ENCODE data around the gene ANK3.

ANK3 gene

DNA sequence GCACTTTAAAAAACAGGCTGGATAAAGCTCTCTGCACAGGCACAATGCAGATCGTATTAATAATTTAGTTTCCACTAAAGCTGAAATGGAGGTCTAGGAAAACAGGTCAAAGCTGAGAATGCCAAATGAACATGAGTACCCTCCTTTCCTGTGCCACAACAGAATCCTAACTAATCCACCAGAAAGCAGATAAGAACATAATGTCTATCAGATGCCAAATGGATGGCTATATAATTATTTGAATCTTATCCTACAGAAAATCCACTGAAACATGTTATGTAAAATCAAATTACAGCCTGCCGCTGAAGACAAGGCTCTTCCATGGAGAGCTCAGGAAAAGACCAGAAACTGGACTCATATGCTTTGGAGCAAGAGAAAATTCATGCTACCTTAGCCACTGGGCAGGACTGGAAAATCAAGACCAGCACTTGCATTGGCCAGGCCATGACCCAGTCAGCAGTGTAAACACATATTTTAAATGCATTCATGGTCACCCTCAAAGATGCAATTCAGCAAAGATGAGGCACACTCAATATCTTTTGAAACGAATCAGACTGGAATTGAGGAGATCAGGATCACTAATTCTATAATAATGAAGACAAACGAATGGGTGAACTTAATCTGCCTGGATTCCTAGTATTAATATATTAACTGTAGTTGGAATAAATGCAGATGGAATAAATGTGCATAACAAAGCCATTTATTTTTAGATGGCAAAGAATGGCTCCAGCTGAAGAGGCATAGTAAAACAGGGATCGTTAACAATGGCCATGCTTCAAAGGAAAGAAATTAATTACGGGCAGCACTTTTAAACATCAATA lies 13.2 kb downstream of the ANK3 start:
- no peak for DNase-seq

DNA sequence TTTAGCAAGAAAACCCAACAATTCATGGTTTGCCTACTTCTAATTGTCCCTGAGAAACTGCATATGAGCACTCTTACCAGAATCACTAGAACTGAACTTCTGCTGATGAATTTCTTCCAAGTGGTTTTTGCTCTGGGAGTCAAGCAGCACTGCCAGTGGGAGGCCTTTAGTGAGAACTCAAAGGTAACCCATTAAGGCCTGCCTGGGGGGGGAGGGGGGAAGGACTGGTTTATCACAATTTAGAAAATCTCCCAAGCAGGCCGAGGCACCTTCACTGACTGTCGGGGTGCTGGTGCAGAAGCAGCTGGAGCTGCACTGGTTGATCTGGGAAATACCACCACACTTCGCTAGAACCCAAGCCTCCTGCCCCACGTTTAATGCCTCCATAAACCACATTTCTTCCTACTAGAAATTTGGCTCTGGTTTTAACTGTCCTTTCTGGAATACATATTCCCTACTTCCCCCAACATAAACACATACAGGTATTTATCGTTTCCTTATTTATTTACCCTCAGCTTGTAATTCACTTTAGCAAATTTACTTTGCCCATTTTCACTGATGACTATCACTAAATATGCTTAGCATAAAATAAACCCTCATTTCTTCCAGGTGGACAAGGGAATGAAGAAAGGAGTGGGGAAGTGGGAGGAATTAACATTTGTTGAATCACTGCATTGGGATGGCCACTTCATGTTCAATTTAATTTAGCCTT lies 14.2 kb downstream of the ANK3 start:
- no peak for DNase-seq

GRCh38 chr10:60374836-60375235 lies 14.8 kb downstream of the ANK3 start:
- no peak for DNase-seq

GRCh38 chr10:60372436-60372835 lies 17.2 kb downstream of the ANK3 start:
- no peak for DNase-seq

GRCh38 chr10:60369547-60369930 lies 20.1 kb downstream of the ANK3 start:
- no peak for DNase-seq

DNA sequence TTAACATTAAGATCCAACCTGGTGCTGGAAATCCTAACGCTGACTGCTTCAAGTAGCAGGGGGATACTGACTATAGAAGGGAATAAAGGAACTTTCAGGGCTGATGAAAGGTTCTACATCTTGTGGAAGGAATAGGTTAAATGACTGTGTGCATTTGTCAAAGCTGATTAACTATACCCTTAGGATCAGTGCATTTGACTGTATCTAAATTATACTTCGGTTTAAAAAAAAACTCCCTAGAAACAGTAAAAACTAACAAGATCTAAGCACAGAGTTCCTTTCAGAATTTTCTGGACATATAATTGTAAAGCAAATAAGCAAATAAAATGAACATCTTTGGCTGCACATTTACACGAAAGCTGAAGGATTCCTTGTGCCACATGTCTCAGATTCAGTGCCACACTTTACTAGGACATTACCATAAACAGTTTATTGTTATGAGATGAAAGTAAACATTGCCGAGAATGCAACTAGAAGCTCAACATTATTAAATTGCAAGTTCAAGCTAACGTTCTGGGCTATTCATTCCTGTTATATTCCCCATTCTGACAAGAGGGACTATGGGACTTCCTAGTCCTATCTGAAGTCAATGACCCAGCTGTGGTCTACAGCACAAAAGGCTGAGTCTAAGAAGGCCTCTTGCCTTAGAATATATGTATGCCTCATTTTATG lies 20.7 kb downstream of the ANK3 start:
- DNase-seq, result no peak

DNA sequence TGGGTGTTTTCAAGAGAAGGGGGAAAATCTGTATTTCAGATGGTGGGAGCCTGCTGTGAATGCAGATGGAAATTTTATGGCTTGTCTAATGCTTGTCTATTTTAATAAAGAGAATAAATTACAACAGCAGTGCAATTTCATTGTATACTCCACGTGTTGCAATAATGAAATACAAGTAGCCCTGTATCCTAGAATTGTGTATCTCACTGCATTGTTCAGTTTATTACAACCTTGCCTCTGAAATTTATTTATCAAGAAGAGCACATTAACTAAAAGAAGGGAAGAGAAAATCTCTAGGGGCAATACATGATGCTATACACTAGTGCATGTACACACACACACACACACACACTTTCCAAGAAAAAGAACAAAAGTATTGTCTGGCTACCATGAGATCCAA lies 21.8 kb downstream of the ANK3 start:
- DNase-seq, result no peak

DNA sequence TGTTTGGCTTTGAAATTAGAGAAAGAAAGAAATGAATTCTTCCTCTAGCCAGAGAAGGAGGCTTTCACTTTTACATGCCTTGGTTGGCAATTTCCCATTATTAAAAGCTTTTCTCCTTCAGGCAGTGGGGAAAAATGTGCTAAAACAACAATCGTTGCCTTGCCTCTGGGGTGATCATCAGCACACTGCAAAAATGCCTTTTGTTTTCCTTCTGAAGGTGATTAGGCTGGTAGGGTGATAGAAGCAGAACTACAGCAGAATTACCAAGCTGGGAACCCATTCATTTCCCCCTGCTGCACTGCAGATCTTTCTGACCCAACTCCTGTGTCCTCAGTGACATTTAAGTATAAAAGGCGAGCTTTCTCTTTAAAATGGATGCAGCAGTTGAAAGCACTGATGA lies 22.2 kb downstream of the ANK3 start:
- no peak for DNase-seq

DNA sequence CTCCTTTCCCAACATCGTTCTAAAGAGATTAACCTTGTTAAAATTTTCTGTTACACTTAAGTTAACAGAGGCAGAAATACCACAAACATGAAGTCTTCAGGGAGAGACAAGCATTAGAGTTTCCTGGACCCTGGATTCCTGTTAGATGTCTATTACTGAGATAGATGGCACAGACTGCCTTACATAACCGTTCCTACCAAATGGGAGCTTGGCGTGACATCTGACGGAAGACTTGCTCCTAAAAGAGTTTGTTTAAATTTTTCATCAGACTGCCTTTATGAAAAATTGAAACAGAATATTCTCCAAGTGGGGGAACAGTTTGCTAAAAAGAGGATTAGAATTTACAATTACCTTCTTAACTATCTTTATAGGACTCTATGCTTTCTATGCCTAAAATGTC lies 22.7 kb downstream of the ANK3 start:
- DNase-seq, result no peak

DNA sequence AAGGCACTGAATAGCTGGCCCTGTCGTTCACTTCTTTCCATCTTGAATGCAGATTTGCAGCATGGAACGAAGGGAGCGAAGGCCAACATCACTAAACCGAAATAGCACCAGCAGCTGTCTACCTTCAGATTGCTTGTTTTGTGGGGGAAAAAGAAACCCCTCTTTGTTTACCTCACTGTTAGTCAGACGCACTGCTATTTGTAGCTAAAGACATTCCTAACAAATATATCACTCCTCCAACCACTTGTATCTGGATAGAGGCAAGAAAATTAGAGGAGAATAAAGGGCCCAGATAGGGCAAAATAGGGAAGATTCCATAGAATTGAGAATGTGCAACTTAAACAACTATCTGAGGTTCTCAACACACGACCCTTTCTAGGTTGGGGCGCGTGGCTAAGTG lies 26.5 kb downstream of the ANK3 start:
- DNase-seq, result no peak

DNA sequence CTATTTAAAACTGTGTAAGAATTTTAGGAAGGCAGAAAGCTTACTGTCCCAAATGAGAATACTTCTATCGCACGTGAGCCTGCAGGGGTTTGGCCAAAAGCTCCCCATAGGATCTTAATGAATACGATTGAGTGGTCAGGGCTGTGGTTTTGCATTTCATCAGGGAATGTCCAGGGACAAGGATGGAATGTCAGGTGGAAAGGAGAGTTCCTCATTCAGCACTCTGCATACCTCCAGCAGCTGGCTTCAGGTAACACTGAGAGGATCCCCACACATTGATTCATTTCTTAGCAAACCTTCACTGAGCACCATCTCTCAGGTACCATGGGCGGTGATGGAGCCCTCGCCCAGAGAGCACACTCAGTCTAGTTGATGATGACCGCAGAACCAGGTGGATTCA lies 27.2 kb downstream of the ANK3 start:
- DNase-seq, result no peak

GRCh38 chr10:60359066-60359465 lies 30.6 kb downstream of the ANK3 start:
- no peak for DNase-seq

DNA sequence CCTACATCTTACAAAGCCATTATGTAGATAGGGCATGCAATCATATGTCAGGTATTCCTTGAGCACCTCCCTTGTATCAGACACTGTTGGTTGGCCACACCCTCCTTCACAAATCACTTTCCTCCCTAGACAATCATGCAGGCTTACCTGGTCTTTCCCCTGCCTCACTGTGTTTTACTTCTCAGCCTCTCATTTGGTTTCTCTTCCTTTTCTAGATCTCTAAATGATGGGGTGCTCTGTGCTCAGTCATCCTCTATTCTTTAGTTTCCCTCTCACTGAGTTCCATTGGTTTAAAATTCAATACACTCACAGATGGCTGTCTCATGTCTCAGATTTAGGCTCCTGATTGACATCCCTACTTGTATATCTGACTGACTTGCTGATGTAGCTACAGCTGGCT lies 31.4 kb downstream of the ANK3 start:
- no peak for DNase-seq

GRCh38 chr10:60353519-60354258 lies 36.0 kb downstream of the ANK3 start:
- no peak for DNase-seq

- no peak for DNase-seq
Observed at GRCh38 chr10:60352105-60352504, 37.6 kb downstream of the ANK3 start.

DNA sequence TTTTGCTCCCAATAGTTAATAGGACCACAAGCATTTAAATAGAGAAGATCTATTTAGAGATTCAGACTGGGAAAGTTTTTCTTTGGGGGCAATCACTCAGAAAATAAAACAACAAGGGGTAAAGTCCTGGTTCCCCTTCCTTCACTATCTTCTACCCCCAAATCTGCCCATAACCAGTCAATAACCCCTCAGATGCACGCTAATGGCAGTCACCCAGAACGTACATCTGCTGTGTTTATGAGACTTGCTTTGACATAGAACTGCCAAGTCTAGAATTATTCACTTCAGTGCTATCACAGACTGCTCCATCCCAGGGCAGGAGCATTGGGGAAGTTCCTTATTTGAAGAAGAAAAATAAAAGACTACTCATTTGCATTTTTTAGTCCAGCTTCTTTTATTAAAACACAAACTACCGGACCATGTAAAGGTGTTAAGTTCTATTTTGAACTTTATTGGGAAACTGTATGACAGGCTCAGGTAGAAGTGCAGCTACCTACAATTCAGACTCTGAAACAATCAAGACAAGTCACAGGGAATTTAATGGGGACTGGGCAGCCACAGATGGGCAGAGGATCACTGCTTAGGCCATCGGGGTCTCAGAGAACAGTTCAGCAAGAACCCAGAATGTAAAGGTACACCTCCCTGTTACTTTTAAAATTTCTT lies 38.4 kb downstream of the ANK3 start:
- DNase-seq, result no peak

DNA sequence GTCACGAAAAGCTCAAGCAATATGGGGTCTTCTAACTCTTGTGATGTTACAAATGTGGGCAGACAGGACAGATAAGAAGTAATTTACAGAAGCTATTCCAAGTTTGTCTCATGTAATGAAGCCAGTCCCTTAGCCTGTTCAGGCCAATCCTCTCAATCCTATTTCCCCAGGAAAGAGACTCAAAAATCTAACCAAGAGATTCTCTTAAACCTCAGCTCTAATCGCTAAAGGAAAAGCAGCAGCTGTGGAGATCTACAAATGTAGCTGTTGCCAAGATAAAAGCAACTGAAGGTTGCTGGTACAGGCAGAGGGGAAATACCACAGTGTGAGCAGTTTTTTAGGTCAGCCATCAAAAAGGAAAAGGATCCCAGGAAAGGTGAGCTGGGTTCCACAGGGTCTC lies 39.3 kb downstream of the ANK3 start:
- DNase-seq, result no peak

DNA sequence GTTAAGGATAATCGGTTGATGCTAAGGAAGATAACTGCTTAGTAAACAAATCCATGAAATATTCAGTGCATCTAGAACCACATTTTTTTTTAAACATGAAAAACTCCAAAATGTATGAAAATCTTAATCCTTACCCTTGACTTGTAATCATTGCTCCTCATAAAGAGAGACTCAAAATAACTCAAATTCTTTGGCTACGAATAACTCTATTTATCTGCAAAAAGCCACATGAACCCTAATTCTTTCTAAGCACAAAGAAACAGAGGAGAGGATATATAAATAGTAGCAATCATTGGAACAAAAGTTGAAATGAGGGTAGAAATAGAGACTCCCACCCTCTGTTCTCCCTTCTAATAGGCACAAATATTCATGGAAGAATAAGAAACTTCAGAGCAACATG lies 40.2 kb downstream of the ANK3 start:
- no peak for DNase-seq

DNA sequence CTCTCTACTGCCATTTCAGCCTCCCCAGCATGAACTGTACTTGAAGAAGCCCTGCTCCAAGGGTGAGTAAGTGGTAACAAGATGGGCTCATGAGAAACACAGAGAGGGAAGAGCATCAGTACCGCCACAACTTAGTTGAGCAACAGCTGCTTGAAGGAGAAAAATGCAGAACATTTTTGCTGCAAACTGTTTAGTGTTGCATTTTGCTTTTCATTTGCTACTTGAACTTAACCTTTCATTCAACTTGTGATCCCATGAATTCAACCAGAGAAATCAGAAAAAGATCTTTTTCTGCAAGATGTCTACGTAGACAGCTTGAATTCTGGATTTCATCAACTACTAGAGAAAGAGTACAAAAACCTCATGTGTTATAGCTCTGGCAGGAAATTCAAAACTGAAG lies 40.7 kb downstream of the ANK3 start:
- no peak for DNase-seq

DNA sequence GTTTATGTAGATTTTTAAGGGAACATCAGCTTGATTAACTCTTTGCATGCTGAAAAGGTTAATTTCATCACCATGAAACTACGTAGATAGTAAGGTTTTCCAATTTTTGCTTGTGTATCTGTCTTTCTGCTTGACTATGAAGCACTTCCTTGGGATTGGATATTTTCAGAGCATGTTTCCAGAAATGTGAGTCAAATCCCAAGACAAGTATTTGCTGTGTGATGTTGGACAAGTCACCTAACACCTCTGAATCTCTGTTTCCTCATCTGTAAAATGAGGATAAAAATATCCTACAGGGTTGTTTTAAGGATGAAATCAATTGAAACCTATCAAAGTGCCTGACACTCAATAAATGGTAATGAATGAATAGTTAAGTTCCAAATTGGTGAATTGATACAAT lies 42.4 kb downstream of the ANK3 start:
- DNase-seq, result no peak

GRCh38 chr10:60346661-60347060 lies 43.0 kb downstream of the ANK3 start:
- no peak for DNase-seq

DNA sequence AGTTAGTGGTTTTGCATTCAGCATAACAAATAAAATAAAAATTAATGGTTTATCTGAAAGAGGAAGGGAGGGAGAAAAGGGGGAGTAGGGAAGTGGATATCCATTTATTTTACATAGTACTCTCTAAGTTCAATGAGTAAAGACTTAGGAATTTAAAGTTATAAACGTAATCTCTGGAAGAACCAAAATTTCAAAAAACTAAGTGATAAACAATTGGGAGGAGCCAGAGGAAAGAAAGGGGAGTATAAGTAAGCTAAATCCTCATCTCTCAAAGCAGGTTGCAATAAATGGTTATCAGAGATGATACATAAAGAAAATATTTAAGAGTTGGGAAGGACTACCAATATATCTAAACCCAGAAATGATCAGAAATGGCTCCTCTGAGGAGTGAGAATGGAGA lies 46.4 kb downstream of the ANK3 start:
- no peak for DNase-seq

DNA sequence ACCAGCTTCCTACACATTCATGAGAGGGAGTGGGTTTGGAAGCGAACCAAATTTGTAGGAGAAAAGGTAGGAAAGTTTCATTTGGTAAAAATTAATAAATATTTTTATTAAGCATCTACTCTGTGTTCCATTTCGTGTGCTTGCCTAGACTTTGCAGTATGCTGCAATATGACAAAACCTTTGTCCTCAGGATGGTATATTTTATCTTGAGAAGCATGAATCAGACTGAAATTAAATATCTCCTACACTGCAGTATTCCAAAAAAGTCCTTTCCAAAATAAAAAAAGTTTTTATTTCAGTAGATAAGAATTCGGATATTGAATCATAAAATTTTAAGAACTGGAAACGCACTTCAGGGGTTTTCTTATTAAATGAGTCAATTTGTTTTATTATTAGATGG lies 47.7 kb downstream of the ANK3 start:
- no peak for DNase-seq
